K562 (cell line): ENCODE results near the gene RPS19BP1. TPM values are rescaled to one million over a fixed set of nuclear protein-coding genes. Genes with fewer than 3 reads are reported as not detected.

Source experiments
- FOXM1 ChIP-seq, 2 experiments: fragments of 450-650 bp in 1 of 2; sonication (generic) in 1 of 2; formaldehyde crosslinking in 1 of 2; IDR thresholded peaks; 2 replicates each; pipeline versions ENCODE4 v1.6.1 to v1.9.0; 2017 to 2022; ENCODE audit warnings: low read depth in 2 of 2, mild to moderate bottlenecking in 2 of 2, missing genetic modification reagents in 1 of 2, moderate library complexity in 1 of 2
- HNRNPL ChIP-seq: fragments of 200-400 bp; formaldehyde crosslinking; IDR thresholded peaks from 2 replicates; pipeline ENCODE4 v1.6.1; 2017; ENCODE audit warnings: low read depth, mild to moderate bottlenecking, low read length
- NEUROD1 ChIP-seq: fragments of 150-350 bp; IDR thresholded peaks from 2 replicates; pipeline ENCODE4 v1.6.1; 2014; ENCODE audit warnings: borderline replicate concordance, low read length, low read depth; ENCODE audit not compliant: partially characterized antibody
- RNF2 ChIP-seq: sonication (generic); IDR thresholded peaks from 2 replicates; pipeline ENCODE4 v1.6.1; 2016
- SPI1 ChIP-seq: IDR thresholded peaks from 2 replicates; pipeline ENCODE4 v1.6.1; 2011; ENCODE audit warnings: low read depth, low read length, control low read depth, borderline replicate concordance
- TEAD1 ChIP-seq, 2 experiments: fragments of 450-650 bp in 1 of 2; sonication (generic) in 1 of 2; formaldehyde crosslinking; IDR thresholded peaks; 2 replicates each; pipeline versions ENCODE4 v1.4.0 to v1.8.0; 2020 to 2022; ENCODE audit warnings: mild to moderate bottlenecking in 2 of 2, missing genetic modification reagents in 1 of 2
- XRCC4 ChIP-seq: IDR thresholded peaks from one replicate; pipeline ENCODE4 v1.6.1; 2011; ENCODE audit not compliant: insufficient read depth, insufficient read length; ENCODE audit errors: extremely low read depth
- polyA plus RNA-seq, 8 experiments: library from polyadenylated mRNA; depleted of rRNA in 4 of 8; stranded (reverse) in 5 of 8; unstranded in 3 of 8; fragments of >200 nt; fragmentation: Nextera tagmentation in 2 of 8; fragmentation: Illumina TruSeq in 1 of 8; extraction: Ambion mirVana in 2 of 8; extraction: Trizol in 1 of 8; gene quantifications; 2 replicates each; pipeline versions ENCODE4 v1.2.1 to v1.2.3, GENCODE V29; 2011 to 2014; ENCODE audit warnings: inconsistent platforms in 1 of 8, missing spikeins in 1 of 8
- total RNA-seq, 7 experiments: library from RNA; depleted of rRNA in 6 of 7; stranded (reverse); fragments of >200 nt in 6 of 7; fragmentation: Illumina TruSeq in 2 of 7; extraction: Trizol in 2 of 7; gene quantifications; 2 replicates each; pipeline versions ENCODE4 v1.2.1 to v1.2.3, GENCODE V29; 2011 to 2021; ENCODE audit warnings: low replicate concordance in 1 of 7
- TF ChIP-seq, protein P1 (sequence below), 3 experiments: IDR thresholded peaks in 2 of 3; conservative IDR thresholded peaks in 1 of 3; 2 replicates each; pipeline ENCODE4 v1.5.1; 2011 to 2012; ENCODE audit warnings: low read length in 3 of 3, mild to moderate bottlenecking in 3 of 3, control low read depth in 2 of 3, improper control_type of control experiment in 1 of 3, inconsistent platforms in 1 of 3, low read depth in 1 of 3, mixed read lengths in 1 of 3, moderate library complexity in 1 of 3; ENCODE audit not compliant: insufficient read depth in 2 of 3
- TF ChIP-seq, protein P2 (sequence below), 2 experiments: fragments of 450-650 bp; conservative IDR thresholded peaks; 2 replicates each; pipeline ENCODE4 v1.6.1; 2017; ENCODE audit warnings: mild to moderate bottlenecking in 2 of 2, moderate library complexity in 2 of 2
- TF ChIP-seq, protein P3 (sequence below): fragments of 450-650 bp; IDR thresholded peaks from one replicate; pipeline ENCODE4 v1.6.1; 2018; ENCODE audit warnings: mild to moderate bottlenecking, moderate library complexity; ENCODE audit not compliant: partially characterized antibody

RPS19BP1 gene
- total and polyA plus RNA-seq, 9 of the 15 experiments (the other 6 are each of a cell fraction or from before 2014, with no cell fraction given), result 3.0 to 223 (median 84.3) TPM

DNA sequence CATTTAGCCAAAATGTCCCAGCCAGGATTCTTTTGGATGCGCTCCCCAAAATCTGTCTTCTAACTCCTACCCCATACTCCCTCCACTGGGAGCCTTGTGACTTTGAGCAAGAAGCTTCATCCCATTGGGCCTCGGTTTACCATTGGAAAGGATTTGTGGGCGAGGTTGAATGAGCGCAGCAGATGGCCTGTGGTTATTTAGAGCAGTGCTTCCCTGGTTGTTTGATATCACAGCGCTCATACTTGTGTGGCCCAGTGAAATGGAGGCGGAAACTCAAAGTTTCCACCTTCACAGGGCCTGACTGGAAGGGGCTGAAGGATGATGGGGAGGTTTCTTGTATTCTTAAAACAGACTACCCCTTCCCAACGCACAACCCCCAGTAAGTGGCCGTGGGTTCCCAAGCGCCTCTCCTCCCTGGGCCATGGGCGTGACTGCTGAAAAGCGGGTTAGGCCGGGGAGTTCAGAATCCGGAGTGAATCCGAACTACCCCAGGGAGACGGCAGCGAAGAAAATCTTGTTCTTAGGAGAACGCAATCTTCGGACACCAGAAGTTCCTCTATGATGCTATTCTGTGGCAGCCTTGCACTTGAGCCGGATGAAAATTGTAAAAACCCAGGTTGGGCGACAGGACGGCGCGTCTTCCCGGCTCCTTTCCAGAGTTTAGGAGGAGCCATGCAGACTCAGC is 13.4 kb downstream of the RPS19BP1 start (continued):
- TF ChIP-seq XRCC4 (no peak), RNF2 (0 out of 2 replicates have a peak, but pooled peaks have one; percentile 43), NEUROD1 (peak; percentile 86), SPI1 (no peak), TEAD1 (CRISPR knock-in tag; IDR thresholded peaks at IDR 0.05) (0 out of 4 replicates have a peak, but pooled peaks of 1 of the 2 experiments have one; percentile 11), FOXM1 (IDR thresholded peaks at IDR 0.05; ENCODE audit: low read depth) (peak; percentile 57), FOXM1 (CRISPR knock-in tag; IDR thresholded peaks at IDR 0.05; ENCODE audit: low read depth) (no peak), HNRNPL (no peak)
- TF ChIP-seq, protein P1, sequence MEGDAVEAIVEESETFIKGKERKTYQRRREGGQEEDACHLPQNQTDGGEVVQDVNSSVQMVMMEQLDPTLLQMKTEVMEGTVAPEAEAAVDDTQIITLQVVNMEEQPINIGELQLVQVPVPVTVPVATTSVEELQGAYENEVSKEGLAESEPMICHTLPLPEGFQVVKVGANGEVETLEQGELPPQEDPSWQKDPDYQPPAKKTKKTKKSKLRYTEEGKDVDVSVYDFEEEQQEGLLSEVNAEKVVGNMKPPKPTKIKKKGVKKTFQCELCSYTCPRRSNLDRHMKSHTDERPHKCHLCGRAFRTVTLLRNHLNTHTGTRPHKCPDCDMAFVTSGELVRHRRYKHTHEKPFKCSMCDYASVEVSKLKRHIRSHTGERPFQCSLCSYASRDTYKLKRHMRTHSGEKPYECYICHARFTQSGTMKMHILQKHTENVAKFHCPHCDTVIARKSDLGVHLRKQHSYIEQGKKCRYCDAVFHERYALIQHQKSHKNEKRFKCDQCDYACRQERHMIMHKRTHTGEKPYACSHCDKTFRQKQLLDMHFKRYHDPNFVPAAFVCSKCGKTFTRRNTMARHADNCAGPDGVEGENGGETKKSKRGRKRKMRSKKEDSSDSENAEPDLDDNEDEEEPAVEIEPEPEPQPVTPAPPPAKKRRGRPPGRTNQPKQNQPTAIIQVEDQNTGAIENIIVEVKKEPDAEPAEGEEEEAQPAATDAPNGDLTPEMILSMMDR (IDR thresholded peaks at IDR 0.05 in 2 of 3, conservative IDR thresholded peaks at IDR 0.05 in 1 of 3; ENCODE audit: insufficient read depth in 2 of 3, low read depth in 1 of 3, low read length in 3 of 3), result no peak
- TF ChIP-seq, protein P2, sequence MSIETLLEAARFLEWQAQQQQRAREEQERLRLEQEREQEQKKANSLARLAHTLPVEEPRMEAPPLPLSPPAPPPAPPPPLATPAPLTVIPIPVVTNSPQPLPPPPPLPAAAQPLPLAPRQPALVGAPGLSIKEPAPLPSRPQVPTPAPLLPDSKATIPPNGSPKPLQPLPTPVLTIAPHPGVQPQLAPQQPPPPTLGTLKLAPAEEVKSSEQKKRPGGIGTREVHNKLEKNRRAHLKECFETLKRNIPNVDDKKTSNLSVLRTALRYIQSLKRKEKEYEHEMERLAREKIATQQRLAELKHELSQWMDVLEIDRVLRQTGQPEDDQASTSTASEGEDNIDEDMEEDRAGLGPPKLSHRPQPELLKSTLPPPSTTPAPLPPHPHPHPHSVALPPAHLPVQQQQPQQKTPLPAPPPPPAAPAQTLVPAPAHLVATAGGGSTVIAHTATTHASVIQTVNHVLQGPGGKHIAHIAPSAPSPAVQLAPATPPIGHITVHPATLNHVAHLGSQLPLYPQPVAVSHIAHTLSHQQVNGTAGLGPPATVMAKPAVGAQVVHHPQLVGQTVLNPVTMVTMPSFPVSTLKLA (conservative IDR thresholded peaks at IDR 0.05), result peak; percentile 5 to 33; a peak in 2 of 4 replicates
- TF ChIP-seq, protein P3, sequence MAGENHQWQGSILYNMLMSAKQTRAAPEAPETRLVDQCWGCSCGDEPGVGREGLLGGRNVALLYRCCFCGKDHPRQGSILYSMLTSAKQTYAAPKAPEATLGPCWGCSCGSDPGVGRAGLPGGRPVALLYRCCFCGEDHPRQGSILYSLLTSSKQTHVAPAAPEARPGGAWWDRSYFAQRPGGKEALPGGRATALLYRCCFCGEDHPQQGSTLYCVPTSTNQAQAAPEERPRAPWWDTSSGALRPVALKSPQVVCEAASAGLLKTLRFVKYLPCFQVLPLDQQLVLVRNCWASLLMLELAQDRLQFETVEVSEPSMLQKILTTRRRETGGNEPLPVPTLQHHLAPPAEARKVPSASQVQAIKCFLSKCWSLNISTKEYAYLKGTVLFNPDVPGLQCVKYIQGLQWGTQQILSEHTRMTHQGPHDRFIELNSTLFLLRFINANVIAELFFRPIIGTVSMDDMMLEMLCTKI, result no peak
